SK-N-SH treated with all-trans-retinoic acid at 6 μM for 48 hours (cell line): ENCODE results near the gene SPTBN4.

Experiments
- ATAC-seq: fragments of 200-7000 bp; cut with Tn5 transposase; 3 replicates; pipeline ENCODE4 v1.9.1; 2020; ENCODE audit warnings: mild to moderate bottlenecking, moderate library complexity
- ARNTL ChIP-seq: fragments of 450-650 bp; formaldehyde crosslinking; IDR thresholded peaks from 2 replicates; pipeline ENCODE4 v1.5.0; 2020; ENCODE audit warnings: low read depth, mild to moderate bottlenecking, moderate library complexity, borderline replicate concordance
- BACH2 ChIP-seq: fragments of 250-450 bp; sonication (Bioruptor Pico); IDR thresholded peaks from 2 replicates; pipeline ENCODE4 v1.9.0; 2021; ENCODE audit warnings: mild to moderate bottlenecking, borderline replicate concordance
- GLIS3 ChIP-seq: fragments of 250-450 bp; sonication (Bioruptor Pico); IDR thresholded peaks from 2 replicates; pipeline ENCODE4 v1.5.0; 2020; ENCODE audit warnings: mild to moderate bottlenecking, moderate library complexity
- ISL1 ChIP-seq: fragments of 250-450 bp; sonication (Bioruptor Pico); IDR thresholded peaks from 2 replicates; pipeline ENCODE4 v2.1.2; 2022; ENCODE audit warnings: mild to moderate bottlenecking, moderate library complexity
- OSR1 ChIP-seq: fragments of 250-450 bp; sonication (Bioruptor Pico); IDR thresholded peaks from 2 replicates; pipeline ENCODE4 v1.8.0; 2022; ENCODE audit warnings: moderate library complexity, mild to moderate bottlenecking, inconsistent platforms
- PPARA ChIP-seq: fragments of 250-450 bp; sonication (Bioruptor Pico); IDR thresholded peaks from 2 replicates; pipeline ENCODE4 v1.5.0; 2020; ENCODE audit warnings: mild to moderate bottlenecking, borderline replicate concordance
- RARB ChIP-seq: fragments of 250-450 bp; sonication (Bioruptor Pico); IDR thresholded peaks from 2 replicates; pipeline ENCODE4 v1.8.0; 2021; ENCODE audit warnings: mild to moderate bottlenecking, moderate library complexity
- TCF4 ChIP-seq: fragments of 250-450 bp; sonication (Bioruptor Pico); IDR thresholded peaks from 2 replicates; pipeline ENCODE4 v1.8.0; 2021; ENCODE audit warnings: mild to moderate bottlenecking, moderate library complexity, borderline replicate concordance
- TOX ChIP-seq: fragments of 250-450 bp; sonication (Bioruptor Pico); IDR thresholded peaks from 2 replicates; pipeline ENCODE4 v1.8.0; 2021; ENCODE audit warnings: mild to moderate bottlenecking, moderate library complexity, borderline replicate concordance
- ZFP3 ChIP-seq: fragments of 250-450 bp; sonication (Bioruptor Pico); IDR thresholded peaks from 2 replicates; pipeline ENCODE4 v1.5.0; 2020; ENCODE audit warnings: mild to moderate bottlenecking, moderate library complexity
- ZFP30 ChIP-seq: fragments of 450-650 bp; formaldehyde crosslinking; IDR thresholded peaks from 2 replicates; pipeline ENCODE4 v1.5.0; 2022; ENCODE audit warnings: mild to moderate bottlenecking, moderate library complexity
- ZNF70 ChIP-seq: fragments of 450-650 bp; formaldehyde crosslinking; IDR thresholded peaks from 2 replicates; pipeline ENCODE4 v1.5.0; 2020; ENCODE audit warnings: mild to moderate bottlenecking, moderate library complexity
- ZNF8 ChIP-seq: fragments of 450-650 bp; formaldehyde crosslinking; IDR thresholded peaks from 2 replicates; pipeline ENCODE4 v1.5.0; 2020; ENCODE audit warnings: mild to moderate bottlenecking, moderate library complexity
- TF ChIP-seq, protein P1 (sequence below): fragments of 250-450 bp; sonication (Bioruptor Pico); IDR thresholded peaks from 2 replicates; pipeline ENCODE4 v1.5.0; 2020; ENCODE audit warnings: mild to moderate bottlenecking, moderate library complexity
- TF ChIP-seq, protein P2 (sequence below): fragments of 250-450 bp; sonication (Bioruptor Pico); IDR thresholded peaks from 2 replicates; pipeline ENCODE4 v1.5.1; 2021; ENCODE audit warnings: mild to moderate bottlenecking, moderate library complexity
- TF ChIP-seq, protein P3 (sequence below): fragments of 250-450 bp; sonication (Bioruptor Pico); IDR thresholded peaks from 2 replicates; pipeline ENCODE4 v1.8.0; 2020; ENCODE audit warnings: mild to moderate bottlenecking, moderate library complexity, borderline replicate concordance

The SPTBN4 gene

DNA sequence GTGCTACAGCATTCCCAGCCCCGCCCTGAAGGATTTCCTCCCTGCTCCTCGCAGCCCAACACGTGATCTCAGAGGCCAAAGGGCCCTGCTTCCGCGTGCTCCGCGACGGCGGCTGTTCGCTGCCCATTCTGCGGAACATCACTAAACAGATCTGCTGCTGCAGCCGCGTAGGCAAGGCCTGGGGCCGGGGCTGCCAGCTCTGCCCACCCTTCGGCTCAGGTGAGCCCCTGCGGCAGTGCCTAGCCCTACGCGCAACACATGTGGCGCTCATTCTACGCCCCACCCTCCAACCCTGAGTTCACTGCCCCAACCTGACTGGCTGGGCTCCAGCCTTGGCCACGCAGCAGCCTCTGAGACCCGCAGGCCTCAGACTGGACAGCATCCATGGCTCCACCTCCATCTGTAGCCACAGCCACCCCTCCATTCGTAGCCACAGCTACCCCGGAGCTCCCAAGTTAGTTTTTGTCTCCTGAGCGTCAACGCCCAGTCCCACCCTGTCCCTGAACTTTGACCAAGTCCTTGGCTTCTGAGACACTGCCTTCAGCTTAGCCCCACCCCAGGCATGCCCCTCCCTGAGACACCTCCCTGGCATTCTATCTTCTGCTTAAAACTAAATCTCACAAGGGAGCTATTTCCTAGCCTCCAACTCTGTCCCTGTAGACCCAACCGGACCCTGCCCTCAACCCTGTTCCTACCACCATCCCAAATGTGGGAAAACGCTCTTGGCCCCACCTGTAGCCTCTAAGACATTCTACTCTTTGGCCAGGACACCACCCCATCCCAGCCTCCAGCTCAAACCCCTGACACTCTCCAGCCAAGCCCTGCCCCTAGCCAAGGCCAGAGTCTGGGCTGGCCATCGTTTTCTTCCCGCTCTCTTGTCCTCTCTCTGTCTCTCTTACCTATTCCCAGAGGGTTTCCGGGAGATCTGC lies 140.8 kb downstream of the SPTBN4 start (continued):
- TF ChIP-seq, protein P1, sequence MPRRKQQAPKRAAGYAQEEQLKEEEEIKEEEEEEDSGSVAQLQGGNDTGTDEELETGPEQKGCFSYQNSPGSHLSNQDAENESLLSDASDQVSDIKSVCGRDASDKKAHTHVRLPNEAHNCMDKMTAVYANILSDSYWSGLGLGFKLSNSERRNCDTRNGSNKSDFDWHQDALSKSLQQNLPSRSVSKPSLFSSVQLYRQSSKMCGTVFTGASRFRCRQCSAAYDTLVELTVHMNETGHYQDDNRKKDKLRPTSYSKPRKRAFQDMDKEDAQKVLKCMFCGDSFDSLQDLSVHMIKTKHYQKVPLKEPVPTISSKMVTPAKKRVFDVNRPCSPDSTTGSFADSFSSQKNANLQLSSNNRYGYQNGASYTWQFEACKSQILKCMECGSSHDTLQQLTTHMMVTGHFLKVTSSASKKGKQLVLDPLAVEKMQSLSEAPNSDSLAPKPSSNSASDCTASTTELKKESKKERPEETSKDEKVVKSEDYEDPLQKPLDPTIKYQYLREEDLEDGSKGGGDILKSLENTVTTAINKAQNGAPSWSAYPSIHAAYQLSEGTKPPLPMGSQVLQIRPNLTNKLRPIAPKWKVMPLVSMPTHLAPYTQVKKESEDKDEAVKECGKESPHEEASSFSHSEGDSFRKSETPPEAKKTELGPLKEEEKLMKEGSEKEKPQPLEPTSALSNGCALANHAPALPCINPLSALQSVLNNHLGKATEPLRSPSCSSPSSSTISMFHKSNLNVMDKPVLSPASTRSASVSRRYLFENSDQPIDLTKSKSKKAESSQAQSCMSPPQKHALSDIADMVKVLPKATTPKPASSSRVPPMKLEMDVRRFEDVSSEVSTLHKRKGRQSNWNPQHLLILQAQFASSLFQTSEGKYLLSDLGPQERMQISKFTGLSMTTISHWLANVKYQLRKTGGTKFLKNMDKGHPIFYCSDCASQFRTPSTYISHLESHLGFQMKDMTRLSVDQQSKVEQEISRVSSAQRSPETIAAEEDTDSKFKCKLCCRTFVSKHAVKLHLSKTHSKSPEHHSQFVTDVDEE (CRISPR knock-in tag): no peak
- TF ChIP-seq ZNF70 (CRISPR knock-in tag): no peak
- TF ChIP-seq ZFP3 (CRISPR knock-in tag): no peak
- no peak for TF ChIP-seq RARB (CRISPR knock-in tag)

DNA sequence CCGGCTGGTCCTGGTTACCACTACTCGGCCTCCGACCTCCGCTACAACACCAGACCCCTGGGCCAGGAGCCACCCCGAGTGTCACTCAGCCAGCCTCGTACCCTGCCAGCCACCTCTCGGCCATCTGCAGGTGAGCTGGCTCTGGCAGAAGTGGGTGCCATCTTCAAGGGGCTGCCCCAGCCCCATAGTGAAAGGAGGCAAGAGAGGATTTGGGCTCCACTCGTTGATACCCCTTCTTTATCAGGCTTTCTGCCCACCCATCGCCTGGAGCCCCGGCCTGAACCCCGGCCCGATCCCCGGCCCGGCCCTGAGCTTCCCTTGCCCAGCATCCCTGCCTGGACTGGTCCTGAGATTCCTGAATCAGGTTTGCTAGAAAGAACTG lies 141.4 kb downstream of the SPTBN4 start:
- ATAC-seq: no peak
- TF ChIP-seq TOX (CRISPR knock-in tag): no peak
- no peak for TF ChIP-seq TCF4 (CRISPR knock-in tag)
- TF ChIP-seq, protein P2, sequence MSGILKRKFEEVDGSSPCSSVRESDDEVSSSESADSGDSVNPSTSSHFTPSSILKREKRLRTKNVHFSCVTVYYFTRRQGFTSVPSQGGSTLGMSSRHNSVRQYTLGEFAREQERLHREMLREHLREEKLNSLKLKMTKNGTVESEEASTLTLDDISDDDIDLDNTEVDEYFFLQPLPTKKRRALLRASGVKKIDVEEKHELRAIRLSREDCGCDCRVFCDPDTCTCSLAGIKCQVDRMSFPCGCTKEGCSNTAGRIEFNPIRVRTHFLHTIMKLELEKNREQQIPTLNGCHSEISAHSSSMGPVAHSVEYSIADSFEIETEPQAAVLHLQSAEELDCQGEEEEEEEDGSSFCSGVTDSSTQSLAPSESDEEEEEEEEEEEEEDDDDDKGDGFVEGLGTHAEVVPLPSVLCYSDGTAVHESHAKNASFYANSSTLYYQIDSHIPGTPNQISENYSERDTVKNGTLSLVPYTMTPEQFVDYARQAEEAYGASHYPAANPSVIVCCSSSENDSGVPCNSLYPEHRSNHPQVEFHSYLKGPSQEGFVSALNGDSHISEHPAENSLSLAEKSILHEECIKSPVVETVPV: no peak
- TF ChIP-seq, protein P1 (CRISPR knock-in tag): no peak
- no peak for TF ChIP-seq ZFP30 (CRISPR knock-in tag)
- TF ChIP-seq, protein P3, sequence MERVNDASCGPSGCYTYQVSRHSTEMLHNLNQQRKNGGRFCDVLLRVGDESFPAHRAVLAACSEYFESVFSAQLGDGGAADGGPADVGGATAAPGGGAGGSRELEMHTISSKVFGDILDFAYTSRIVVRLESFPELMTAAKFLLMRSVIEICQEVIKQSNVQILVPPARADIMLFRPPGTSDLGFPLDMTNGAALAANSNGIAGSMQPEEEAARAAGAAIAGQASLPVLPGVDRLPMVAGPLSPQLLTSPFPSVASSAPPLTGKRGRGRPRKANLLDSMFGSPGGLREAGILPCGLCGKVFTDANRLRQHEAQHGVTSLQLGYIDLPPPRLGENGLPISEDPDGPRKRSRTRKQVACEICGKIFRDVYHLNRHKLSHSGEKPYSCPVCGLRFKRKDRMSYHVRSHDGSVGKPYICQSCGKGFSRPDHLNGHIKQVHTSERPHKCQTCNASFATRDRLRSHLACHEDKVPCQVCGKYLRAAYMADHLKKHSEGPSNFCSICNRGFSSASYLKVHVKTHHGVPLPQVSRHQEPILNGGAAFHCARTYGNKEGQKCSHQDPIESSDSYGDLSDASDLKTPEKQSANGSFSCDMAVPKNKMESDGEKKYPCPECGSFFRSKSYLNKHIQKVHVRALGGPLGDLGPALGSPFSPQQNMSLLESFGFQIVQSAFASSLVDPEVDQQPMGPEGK (CRISPR knock-in tag): no peak
- no peak for TF ChIP-seq RARB (CRISPR knock-in tag)
- no peak for TF ChIP-seq OSR1 (CRISPR knock-in tag)
- no peak for TF ChIP-seq ISL1 (CRISPR knock-in tag)
- TF ChIP-seq GLIS3 (CRISPR knock-in tag): no peak
- TF ChIP-seq ZFP3 (CRISPR knock-in tag): no peak
- TF ChIP-seq, all 23 proteins: peak for 0

DNA sequence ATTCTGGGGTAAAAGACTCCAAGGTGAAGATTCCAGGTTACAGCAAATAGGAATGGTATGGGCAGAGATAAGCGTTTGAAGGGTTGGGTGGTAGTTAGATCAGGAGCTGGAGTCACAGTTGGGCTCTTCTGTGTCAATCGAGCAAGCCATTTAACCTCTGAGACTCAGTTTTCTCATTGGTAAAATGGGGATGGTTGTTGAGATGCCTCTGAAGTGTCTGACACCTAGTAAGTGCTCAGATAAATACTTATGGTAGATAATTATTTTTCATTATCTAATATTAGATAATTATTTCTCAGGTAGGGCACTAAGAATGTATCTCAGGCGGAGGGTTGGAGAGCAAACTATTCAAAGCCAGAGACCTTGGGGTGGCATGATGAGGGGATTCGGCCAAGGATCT lies 142.2 kb downstream of the SPTBN4 start:
- TF ChIP-seq PPARA (CRISPR knock-in tag): no peak
- no peak for TF ChIP-seq ZNF8 (CRISPR knock-in tag)
- TF ChIP-seq ZFP30 (CRISPR knock-in tag): no peak
- no peak for TF ChIP-seq ZFP3 (CRISPR knock-in tag)
- TF ChIP-seq, protein P2: no peak
- TF ChIP-seq, protein P1 (CRISPR knock-in tag): no peak
- no peak for TF ChIP-seq ZNF70 (CRISPR knock-in tag)
- TF ChIP-seq ARNTL: no peak
- no peak for TF ChIP-seq BACH2 (CRISPR knock-in tag)
- TF ChIP-seq, all 23 proteins: peak for 0
- no peak for ATAC-seq
